ENCODE results near the gene MCC.

The MCC gene

GRCh38 chr5:113271015-113271414 is 217.2 kb downstream of the MCC start:
- no peak for DNase-seq (ENCODE audit: low read depth in 3 of 3)

- DNase-seq (ENCODE audit: low read depth in 3 of 3): no peak
These were observed 218.2 kb downstream of the MCC start for GRCh38 chr5:113270086-113270485.

GRCh38 chr5:113269023-113269997 is 218.9 kb downstream of the MCC start:
- no peak for DNase-seq (ENCODE audit: low read depth in 3 of 3)

- DNase-seq (ENCODE audit: low read depth in 3 of 3): no peak
These were observed 220.0 kb downstream of the MCC start for GRCh38 chr5:113268232-113268631.

GRCh38 chr5:113267361-113267900 is 220.8 kb downstream of the MCC start:
- DNase-seq (ENCODE audit: low read depth in 3 of 3): no peak

- no peak for DNase-seq (ENCODE audit: low read depth in 3 of 3)
These were observed 221.4 kb downstream of the MCC start for GRCh38 chr5:113266913-113267227.

GRCh38 chr5:113266227-113266912 is 221.9 kb downstream of the MCC start:
- DNase-seq (ENCODE audit: low read depth in 3 of 3): no peak

- no peak for DNase-seq (ENCODE audit: low read depth in 3 of 3)
These were observed 223.1 kb downstream of the MCC start for GRCh38 chr5:113265190-113265589.

- no peak for DNase-seq (ENCODE audit: low read depth in 3 of 3)
These were observed 224.2 kb downstream of the MCC start for GRCh38 chr5:113264046-113264445.

- no peak for DNase-seq (ENCODE audit: low read depth in 3 of 3)
These were observed 224.7 kb downstream of the MCC start for GRCh38 chr5:113263545-113263944.

GRCh38 chr5:113262674-113263073 is 225.6 kb downstream of the MCC start:
- DNase-seq (ENCODE audit: low read depth in 3 of 3): no peak

GRCh38 chr5:113259034-113259433 is 229.2 kb downstream of the MCC start:
- no peak for DNase-seq (ENCODE audit: low read depth in 3 of 3)

- no peak for DNase-seq (ENCODE audit: low read depth in 3 of 3)
These were observed 230.7 kb downstream of the MCC start for GRCh38 chr5:113257545-113257944.

- no peak for DNase-seq (ENCODE audit: low read depth in 3 of 3)
These were observed 231.4 kb downstream of the MCC start for GRCh38 chr5:113256671-113257452.

GRCh38 chr5:113255579-113256386 is 232.5 kb downstream of the MCC start:
- no peak for DNase-seq (ENCODE audit: low read depth in 3 of 3)

- no peak for DNase-seq (ENCODE audit: low read depth in 3 of 3)
These were observed 233.1 kb downstream of the MCC start for GRCh38 chr5:113255105-113255504.

GRCh38 chr5:113253037-113253436 is 235.2 kb downstream of the MCC start:
- no peak for DNase-seq (ENCODE audit: low read depth in 3 of 3)

- no peak for DNase-seq (ENCODE audit: low read depth in 3 of 3)
These were observed 236.2 kb downstream of the MCC start for GRCh38 chr5:113252066-113252465.

- DNase-seq (ENCODE audit: low read depth in 3 of 3): no peak
These were observed 237.8 kb downstream of the MCC start for GRCh38 chr5:113250341-113250953.

GRCh38 chr5:113249206-113249605 is 239.0 kb downstream of the MCC start:
- no peak for DNase-seq (ENCODE audit: low read depth in 3 of 3)
